Esophagus muscularis mucosa (tissue), 4 donors: ENCODE results near the gene ANOS1. TPM values are rescaled to one million over a fixed set of nuclear protein-coding genes. Genes with fewer than 3 reads are reported as not detected.

Source experiments
- DNase-seq: peaks from one replicate; pipeline ENCODE4 v3.0.0-alpha.2; 2017; ENCODE audit errors: extremely low spot score
- H3K27ac ChIP-seq, 4 donors: fragments of 200-600 bp; sonication (generic); replicated peaks in 1 of 4; 1 replicate in 3 of 4; 2 replicates in 1 of 4; pipeline ENCODE4 v1.5.1; 2016 to 2019; ENCODE audit warnings: mild to moderate bottlenecking in 1 of 4
- H3K27me3 ChIP-seq, 4 donors: fragments of 200-600 bp; sonication (generic); one replicate each; pipeline versions ENCODE4 v1.5.1 to v1.6.0; 2016 to 2019
- H3K36me3 ChIP-seq, 4 donors: fragments of 200-600 bp; sonication (generic); one replicate each; pipeline ENCODE4 v1.5.1; 2016 to 2019
- H3K4me1 ChIP-seq, 4 donors: fragments of 200-600 bp; sonication (generic); one replicate each; pipeline ENCODE4 v1.5.1; 2016 to 2019
- H3K4me3 ChIP-seq, 4 donors: fragments of 200-600 bp; sonication (generic); 1 replicate in 2 of 4; 2 replicates in 2 of 4; pipeline ENCODE4 v1.5.1; 2016 to 2019; ENCODE audit warnings: mild to moderate bottlenecking in 4 of 4, moderate library complexity in 1 of 4
- H3K9me3 ChIP-seq, 4 donors: fragments of 200-600 bp; sonication (generic); 1 replicate in 3 of 4; 2 replicates in 1 of 4; pipeline ENCODE4 v1.5.1; 2016 to 2019
- CTCF ChIP-seq, 3 experiments: fragments of 200-600 bp in 2 of 3; fragments of 450-650 bp in 1 of 3; sonication (generic) in 2 of 3; IDR thresholded peaks; one replicate each; pipeline ENCODE4 v1.5.1; 2017 to 2019; ENCODE audit warnings: antibody characterized with exemption in 3 of 3, mild to moderate bottlenecking in 2 of 3, moderate library complexity in 1 of 3
- EP300 ChIP-seq: sonication (generic); formaldehyde crosslinking; IDR thresholded peaks from one replicate; pipeline ENCODE4 v1.6.1; 2017; ENCODE audit warnings: antibody characterized with exemption
- POLR2A ChIP-seq: fragments of 450-650 bp; IDR thresholded peaks from one replicate; pipeline ENCODE4 v1.6.1; 2017; ENCODE audit warnings: antibody characterized with exemption, moderate library complexity, mild to moderate bottlenecking, low read depth
- POLR2AphosphoS5 ChIP-seq, 2 donors: sonication (generic); formaldehyde crosslinking; IDR thresholded peaks; one replicate each; pipeline ENCODE4 v1.6.1; 2017; ENCODE audit warnings: antibody characterized with exemption in 2 of 2
- WGBS: methylation state at CpG from one replicate; pipeline ENCODE4 v1.1.5; 2018; 5-methylcytosine and 5-hydroxymethylcytosine counted together
- intact Hi-C: fragments of 100-400 bp; cut with DNase I; formaldehyde crosslinking; loops from one replicate; pipeline ENCODE4 v1.15.1; 2023
- total RNA-seq, 4 donors: library from RNA; depleted of rRNA; stranded (reverse); fragments of >200 nt; gene quantifications; one replicate each; pipeline versions ENCODE4 v1.1.0 to v1.2.1, GENCODE V29; 2016

Gene ANOS1
- total RNA-seq, 4 donors from 2014 or later, result 2.0 to 3.7 (median 2.4) TPM

DNA sequence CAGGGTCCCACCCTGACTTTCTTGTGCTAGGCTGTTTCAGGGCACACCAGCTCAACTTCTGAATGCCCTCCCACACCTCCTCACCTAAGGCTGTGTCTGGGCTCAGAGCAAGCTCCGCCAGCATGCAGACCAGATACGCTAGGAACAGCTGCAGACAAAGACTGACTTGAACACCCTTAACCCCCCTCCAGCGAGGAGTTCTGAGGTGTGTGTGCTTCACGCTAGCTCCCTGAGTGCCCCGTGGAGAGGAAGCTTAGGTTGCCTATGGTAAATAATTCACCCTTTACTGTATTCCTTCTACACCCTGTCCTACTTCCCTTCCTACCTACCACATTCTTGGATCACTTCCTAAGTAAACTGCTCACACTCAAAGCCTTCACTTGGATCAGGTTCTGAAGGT, 152.3 kb downstream of the ANOS1 start:
- Histone ChIP-seq H3K27me3 (no peaks in the 10 kb centered on the region), H3K36me3 (no peaks in the 10 kb centered on the region), H3K9me3 (no peaks in the 10 kb centered on the region), H3K27ac (no peak overlapping the region), H3K4me1 (no peaks in the 10 kb centered on the region), H3K4me3 (no peak overlapping the region)
- no peak for TF ChIP-seq POLR2A
- no peak for TF ChIP-seq CTCF (IDR thresholded peaks at IDR 0.05)
- no peak for TF ChIP-seq EP300
- no peak for TF ChIP-seq POLR2AphosphoS5 (IDR thresholded peaks at IDR 0.05)
- WGBS, result 74% methylated on average over 5 of the region's 5 CpGs
- no peak for DNase-seq
- intact Hi-C loops, result no loop called here

DNA sequence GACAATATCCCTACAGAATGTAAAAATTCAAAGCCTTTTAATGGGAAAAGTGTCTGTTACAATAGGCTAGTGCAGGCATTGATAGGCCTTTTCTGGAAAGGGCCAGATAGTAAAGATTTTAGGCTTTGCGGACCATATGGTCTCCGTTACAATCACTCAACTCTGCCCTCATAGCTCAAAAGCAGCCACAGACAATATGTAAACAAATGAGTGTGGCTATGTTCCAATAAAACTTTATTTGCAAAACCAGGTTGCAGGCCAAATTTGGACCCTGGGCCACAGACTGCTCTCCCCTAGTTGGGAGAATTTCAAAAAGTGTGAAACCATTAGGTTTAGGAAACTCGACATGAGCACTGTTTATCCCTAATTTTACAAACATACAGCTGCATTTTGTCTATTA, 155.1 kb downstream of the ANOS1 start:
- Histone ChIP-seq H3K4me1 (no peaks in the 10 kb centered on the region), H3K27me3 (no peaks in the 10 kb centered on the region), H3K9me3 (no peaks in the 10 kb centered on the region), H3K36me3 (no peaks in the 10 kb centered on the region), H3K4me3 (no peak overlapping the region), H3K27ac (no peak overlapping the region)
- no peak for DNase-seq
- intact Hi-C loops, result no loop called here
- TF ChIP-seq POLR2A (no peak), POLR2AphosphoS5 (IDR thresholded peaks at IDR 0.05) (no peak), CTCF (IDR thresholded peaks at IDR 0.05) (no peak), EP300 (no peak)
- WGBS, result 86% methylated on average over 3 of the region's 3 CpGs

- intact Hi-C loops, result no loop called here
- TF ChIP-seq POLR2A (no peak), CTCF (IDR thresholded peaks at IDR 0.05) (no peak), POLR2AphosphoS5 (IDR thresholded peaks at IDR 0.05) (no peak), EP300 (no peak)
- H3K36me3 ChIP-seq, result no peaks in the 10 kb centered on the region
- no peaks in the 10 kb centered on the region for H3K4me1 ChIP-seq
- no peak for DNase-seq
- no peak overlapping the region for H3K4me3 ChIP-seq
- H3K9me3 ChIP-seq, result no peaks in the 10 kb centered on the region
- WGBS, result 69% methylated on average over 8 of the region's 8 CpGs
- no peaks in the 10 kb centered on the region for H3K27me3 ChIP-seq
- no peak overlapping the region for H3K27ac ChIP-seq
Measured at GRCh38 chrX:8565729-8566128, 166.2 kb downstream of the ANOS1 start.

- Histone ChIP-seq H3K4me3 (no peak overlapping the region), H3K36me3 (no peaks in the 10 kb centered on the region), H3K4me1 (no peaks in the 10 kb centered on the region), H3K9me3 (no peaks in the 10 kb centered on the region), H3K27me3 (no peaks in the 10 kb centered on the region), H3K27ac (no peak overlapping the region)
- 89% methylated on average over 1 of the region's 1 CpG for WGBS
- DNase-seq, result no peak
- TF ChIP-seq POLR2AphosphoS5 (IDR thresholded peaks at IDR 0.05) (no peak), CTCF (IDR thresholded peaks at IDR 0.05) (no peak)
- intact Hi-C loops, result no loop called here
Measured at GRCh38 chrX:8548446-8548845, 183.5 kb downstream of the ANOS1 start.

- Histone ChIP-seq H3K27ac (no peak overlapping the region), H3K4me3 (no peak overlapping the region), H3K9me3 (no peaks in the 10 kb centered on the region), H3K4me1 (no peaks in the 10 kb centered on the region), H3K27me3 (no peaks in the 10 kb centered on the region), H3K36me3 (no peaks in the 10 kb centered on the region)
- WGBS, result 46% methylated on average over 4 of the region's 4 CpGs
- intact Hi-C loops, result no loop called here
- TF ChIP-seq POLR2A (no peak), POLR2AphosphoS5 (IDR thresholded peaks at IDR 0.05) (no peak), EP300 (no peak), CTCF (IDR thresholded peaks at IDR 0.05) (no peak)
- DNase-seq, result no peak
Measured at GRCh38 chrX:8546715-8547114, 185.2 kb downstream of the ANOS1 start.
